Peyer's patch (tissue), 4 donors: ENCODE results near the gene MRPL4. TPM values are rescaled to one million over a fixed set of nuclear protein-coding genes. Genes with fewer than 3 reads are reported as not detected.

Experiments
- DNase-seq, 3 donors: peaks; one replicate each; pipeline ENCODE4 v3.0.0-alpha.2; 2017 to 2019
- H3K27ac ChIP-seq, 4 donors: fragments of 200-600 bp; sonication (generic); one replicate each; pipeline ENCODE4 v1.5.1; 2016 to 2019
- H3K27me3 ChIP-seq, 2 donors: fragments of 200-600 bp; sonication (generic); one replicate each; pipeline ENCODE4 v1.5.1; 2019
- H3K36me3 ChIP-seq, 3 donors: fragments of 200-600 bp; sonication (generic); one replicate each; pipeline ENCODE4 v1.5.1; 2016 to 2019
- H3K4me1 ChIP-seq, 4 donors: fragments of 200-600 bp; sonication (generic); one replicate each; pipeline ENCODE4 v1.5.1; 2016 to 2019
- H3K4me3 ChIP-seq, 4 donors: fragments of 200-600 bp; sonication (generic); 1 replicate in 3 of 4; 2 replicates in 1 of 4; pipeline ENCODE4 v1.5.1; 2016 to 2019; ENCODE audit warnings: mild to moderate bottlenecking in 1 of 4
- H3K9me3 ChIP-seq, 4 donors: fragments of 200-600 bp; sonication (generic); one replicate each; pipeline ENCODE4 v1.5.1; 2016 to 2019; ENCODE audit warnings: mild to moderate bottlenecking in 1 of 4
- POLR2A ChIP-seq, 2 donors: fragments of 450-650 bp; IDR thresholded peaks; one replicate each; pipeline ENCODE4 v1.5.1; 2017; ENCODE audit warnings: antibody characterized with exemption in 2 of 2, mild to moderate bottlenecking in 2 of 2, moderate library complexity in 2 of 2
- total RNA-seq, 4 donors: library from RNA; depleted of rRNA; stranded (reverse); fragments of >200 nt; gene quantifications; one replicate each; pipeline ENCODE4 v1.1.0, GENCODE V29; 2016
- TF ChIP-seq, protein P1 (sequence below), 6 experiments: fragments of 450-650 bp in 4 of 6; fragments of 200-600 bp in 2 of 6; sonication (generic) in 1 of 6; IDR thresholded peaks; one replicate each; pipeline ENCODE4 v1.5.1; 2017 to 2019; ENCODE audit warnings: antibody characterized with exemption in 6 of 6, mild to moderate bottlenecking in 3 of 6, moderate library complexity in 1 of 6

The MRPL4 gene
- total RNA-seq, 4 donors from 2014 or later = 43.8 to 49.6 (median 45.3) TPM

DNA sequence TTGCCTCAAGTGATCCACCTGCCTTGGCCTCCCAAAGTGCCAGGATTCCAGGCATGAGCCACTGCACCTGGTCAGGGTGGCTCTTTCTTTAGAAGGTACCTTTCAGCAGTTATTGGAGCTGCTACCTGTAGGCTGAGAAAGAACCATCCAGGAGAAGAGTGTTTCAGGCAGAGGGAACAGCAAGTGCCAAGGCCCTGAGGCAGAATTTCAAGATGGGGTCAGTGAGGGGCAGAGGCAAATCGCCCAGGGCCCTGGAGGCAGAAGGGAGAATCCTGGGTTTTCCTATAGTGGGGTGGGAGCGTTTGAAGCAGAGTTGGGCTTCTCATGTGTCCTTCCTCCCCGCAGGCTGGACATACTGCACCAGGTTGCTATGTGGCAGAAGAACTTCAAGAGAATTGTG is 2.2 kb downstream of the MRPL4 start:
- DNase-seq = no peak
- no peak for TF ChIP-seq POLR2A (IDR thresholded peaks at IDR 0.05)
- TF ChIP-seq, protein P1, sequence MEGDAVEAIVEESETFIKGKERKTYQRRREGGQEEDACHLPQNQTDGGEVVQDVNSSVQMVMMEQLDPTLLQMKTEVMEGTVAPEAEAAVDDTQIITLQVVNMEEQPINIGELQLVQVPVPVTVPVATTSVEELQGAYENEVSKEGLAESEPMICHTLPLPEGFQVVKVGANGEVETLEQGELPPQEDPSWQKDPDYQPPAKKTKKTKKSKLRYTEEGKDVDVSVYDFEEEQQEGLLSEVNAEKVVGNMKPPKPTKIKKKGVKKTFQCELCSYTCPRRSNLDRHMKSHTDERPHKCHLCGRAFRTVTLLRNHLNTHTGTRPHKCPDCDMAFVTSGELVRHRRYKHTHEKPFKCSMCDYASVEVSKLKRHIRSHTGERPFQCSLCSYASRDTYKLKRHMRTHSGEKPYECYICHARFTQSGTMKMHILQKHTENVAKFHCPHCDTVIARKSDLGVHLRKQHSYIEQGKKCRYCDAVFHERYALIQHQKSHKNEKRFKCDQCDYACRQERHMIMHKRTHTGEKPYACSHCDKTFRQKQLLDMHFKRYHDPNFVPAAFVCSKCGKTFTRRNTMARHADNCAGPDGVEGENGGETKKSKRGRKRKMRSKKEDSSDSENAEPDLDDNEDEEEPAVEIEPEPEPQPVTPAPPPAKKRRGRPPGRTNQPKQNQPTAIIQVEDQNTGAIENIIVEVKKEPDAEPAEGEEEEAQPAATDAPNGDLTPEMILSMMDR (IDR thresholded peaks at IDR 0.05) = no peak
- H3K27me3 ChIP-seq = no peaks in the 10 kb centered on the region
- H3K36me3 ChIP-seq = peaks cover 0 to 50% (median 0%) of the 10 kb centered on the region in 3 donors
- H3K9me3 ChIP-seq = no peaks in the 10 kb centered on the region
- no peak overlapping the region for H3K4me3 ChIP-seq
- no peak overlapping the region for H3K27ac ChIP-seq
- peaks cover 0 to 19% (median 3%) of the 10 kb centered on the region in 4 donors for H3K4me1 ChIP-seq

- H3K27me3 ChIP-seq = no peaks in the 10 kb centered on the region
- peaks cover 0 to 50% (median 0%) of the 10 kb centered on the region in 3 donors for H3K36me3 ChIP-seq
Measured at GRCh38 chr19:10255358-10255757, 3.3 kb downstream of the MRPL4 start.

GRCh38 chr19:10256551-10256950 is 4.5 kb downstream of the MRPL4 start:
- H3K27ac ChIP-seq = no peak overlapping the region
- TF ChIP-seq POLR2A (IDR thresholded peaks at IDR 0.05) = no peak
- TF ChIP-seq, protein P1 (IDR thresholded peaks at IDR 0.05) = no peak
- H3K36me3 ChIP-seq = peaks cover 0 to 50% (median 0%) of the 10 kb centered on the region in 3 donors
- DNase-seq = no peak
- H3K4me1 ChIP-seq = peaks cover 0 to 8% (median 3%) of the 10 kb centered on the region in 4 donors
- no peaks in the 10 kb centered on the region for H3K27me3 ChIP-seq
- no peaks in the 10 kb centered on the region for H3K9me3 ChIP-seq
- no peak overlapping the region for H3K4me3 ChIP-seq

More at GRCh38 chr19:10255358-10255757, 3.3 kb downstream of the MRPL4 start:
- Histone ChIP-seq H3K9me3 (no peaks in the 10 kb centered on the region), H3K27ac (no peak overlapping the region), H3K4me1 (peaks cover 0 to 17% (median 3%) of the 10 kb centered on the region in 4 donors), H3K4me3 (no peak overlapping the region)
- no peak for DNase-seq
- TF ChIP-seq, protein P1 (IDR thresholded peaks at IDR 0.05) = no peak
- no peak for TF ChIP-seq POLR2A (IDR thresholded peaks at IDR 0.05)

DNA sequence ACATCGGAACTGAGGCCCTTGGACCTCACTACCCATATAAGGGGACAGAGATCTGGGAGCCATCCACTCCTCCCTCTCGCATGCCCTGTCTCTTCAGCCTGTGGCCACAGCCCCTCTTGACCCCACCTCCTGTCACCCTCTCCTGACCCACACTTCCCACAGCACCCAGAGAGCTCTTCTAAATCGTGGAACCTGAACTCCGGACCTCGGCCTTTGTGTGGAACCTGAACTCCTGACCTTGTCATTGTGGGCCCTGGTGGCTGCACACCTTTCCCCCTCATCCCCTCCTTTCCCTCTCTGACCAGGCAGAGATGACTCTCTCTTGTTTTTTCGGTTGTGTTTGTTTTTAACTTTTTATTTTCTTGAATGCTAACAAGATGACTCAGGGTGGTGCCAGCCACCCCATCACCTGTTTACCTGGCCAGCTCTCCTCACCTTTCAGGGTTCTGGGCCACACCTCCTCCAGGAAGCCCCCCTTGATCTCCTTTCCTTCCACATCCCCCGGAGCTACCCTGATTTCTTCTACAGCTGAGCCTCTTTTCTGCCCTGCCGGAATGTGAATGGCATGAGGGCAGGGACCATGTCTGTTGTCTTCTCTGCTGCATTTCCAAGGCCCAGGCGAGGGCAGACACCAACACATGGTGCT is 5.1 kb downstream of the MRPL4 start:
- no peak for DNase-seq
- H3K27me3 ChIP-seq = no peaks in the 10 kb centered on the region
- peaks cover 0 to 50% (median 0%) of the 10 kb centered on the region in 3 donors for H3K36me3 ChIP-seq
- no peaks in the 10 kb centered on the region for H3K9me3 ChIP-seq
- TF ChIP-seq POLR2A (IDR thresholded peaks at IDR 0.05) = no peak
- TF ChIP-seq, protein P1 (IDR thresholded peaks at IDR 0.05) = no peak
- H3K27ac ChIP-seq = no peak overlapping the region
- no peak overlapping the region for H3K4me3 ChIP-seq
- H3K4me1 ChIP-seq = peaks cover 0 to 8% (median 3%) of the 10 kb centered on the region in 4 donors

GRCh38 chr19:10258080-10258710 is 6.2 kb downstream of the MRPL4 start:
- Histone ChIP-seq H3K4me3 (no peak overlapping the region), H3K4me1 (no peaks in the 10 kb centered on the region), H3K36me3 (peaks cover 0 to 50% (median 0%) of the 10 kb centered on the region in 3 donors), H3K27me3 (no peaks in the 10 kb centered on the region), H3K27ac (no peak overlapping the region), H3K9me3 (no peaks in the 10 kb centered on the region)
- no peak for DNase-seq
- TF ChIP-seq, protein P1 (IDR thresholded peaks at IDR 0.05) = no peak
- TF ChIP-seq POLR2A (IDR thresholded peaks at IDR 0.05) = no peak
